HL-60/S4 treated with retinoic acid at 250 ng/mL for 4 days and 3 days (cell line): ENCODE data around the gene SERPINB10.
"Not testable (repeated sequence)": the region's sequence is repeated elsewhere in the genome, so short reads cannot be mapped to it uniquely, and the experiment has no call there.

ENCODE experiments used
- in situ Hi-C: fragments of 300-500 bp; cut with MboI; formaldehyde crosslinking; loops from 2 replicates; pipeline ENCODE4 v1.7.0; 2022; ENCODE audit warnings: low sequenced_read_pairs

Gene SERPINB10

DNA sequence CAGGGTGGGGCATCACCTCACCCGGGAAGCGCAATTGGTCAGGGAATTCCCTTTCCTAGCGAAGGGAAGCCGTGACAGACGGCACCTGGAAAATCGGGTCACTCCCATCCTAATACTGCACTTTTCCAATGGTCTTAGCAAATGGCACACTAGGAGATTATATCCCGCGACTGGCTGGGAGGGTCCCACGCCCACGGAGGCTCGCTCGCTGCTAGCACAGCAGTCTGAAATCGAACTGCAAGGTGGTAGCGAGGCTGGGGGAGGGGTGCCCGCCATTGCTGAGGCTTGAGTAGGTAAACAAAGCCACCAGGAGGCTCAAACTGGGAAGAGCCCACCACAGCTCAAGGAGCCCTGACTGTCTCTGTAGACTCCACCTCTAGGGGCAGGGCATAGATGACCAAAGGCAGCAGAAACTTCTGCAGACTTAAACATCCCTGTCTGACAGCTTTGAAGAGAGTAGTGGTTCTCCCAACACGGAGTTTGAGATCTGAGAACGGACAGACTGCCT is 32.8 kb downstream of the SERPINB10 start:
- in situ Hi-C loops: not testable (repeated sequence)

DNA sequence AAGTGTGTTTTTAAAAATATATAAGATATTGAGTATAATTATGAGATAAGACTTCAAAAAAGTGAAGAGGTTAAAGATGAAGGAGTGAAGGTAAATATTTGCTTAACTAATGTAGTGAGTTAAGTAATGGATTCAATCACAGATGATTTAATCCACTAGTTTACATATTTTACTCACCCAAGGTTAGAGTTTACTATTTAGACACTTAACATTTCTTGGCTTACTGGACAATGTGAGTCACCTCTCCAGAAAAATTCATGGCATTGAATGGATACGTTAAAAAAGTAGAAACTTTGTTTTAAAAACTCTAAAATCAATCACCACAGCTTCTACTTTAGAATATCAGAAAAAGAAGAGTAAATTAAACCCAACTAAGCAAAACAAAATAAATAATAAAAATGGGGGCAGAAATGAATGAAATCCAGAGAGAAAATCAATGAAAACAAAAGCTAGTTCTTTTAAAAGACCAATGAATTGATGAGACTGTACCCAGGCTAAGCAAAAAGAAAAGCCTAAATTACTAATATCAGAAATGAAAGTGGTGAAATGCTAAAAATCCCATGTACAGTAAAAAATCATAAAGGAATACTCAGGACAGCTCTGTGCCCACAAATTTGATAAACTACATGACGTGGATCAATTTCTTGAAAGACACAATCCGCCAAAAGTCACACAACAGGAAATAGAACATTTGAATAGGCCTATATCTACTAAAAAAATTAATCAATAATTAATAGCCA is 39.5 kb downstream of the SERPINB10 start:
- in situ Hi-C loops: no loop called here

DNA sequence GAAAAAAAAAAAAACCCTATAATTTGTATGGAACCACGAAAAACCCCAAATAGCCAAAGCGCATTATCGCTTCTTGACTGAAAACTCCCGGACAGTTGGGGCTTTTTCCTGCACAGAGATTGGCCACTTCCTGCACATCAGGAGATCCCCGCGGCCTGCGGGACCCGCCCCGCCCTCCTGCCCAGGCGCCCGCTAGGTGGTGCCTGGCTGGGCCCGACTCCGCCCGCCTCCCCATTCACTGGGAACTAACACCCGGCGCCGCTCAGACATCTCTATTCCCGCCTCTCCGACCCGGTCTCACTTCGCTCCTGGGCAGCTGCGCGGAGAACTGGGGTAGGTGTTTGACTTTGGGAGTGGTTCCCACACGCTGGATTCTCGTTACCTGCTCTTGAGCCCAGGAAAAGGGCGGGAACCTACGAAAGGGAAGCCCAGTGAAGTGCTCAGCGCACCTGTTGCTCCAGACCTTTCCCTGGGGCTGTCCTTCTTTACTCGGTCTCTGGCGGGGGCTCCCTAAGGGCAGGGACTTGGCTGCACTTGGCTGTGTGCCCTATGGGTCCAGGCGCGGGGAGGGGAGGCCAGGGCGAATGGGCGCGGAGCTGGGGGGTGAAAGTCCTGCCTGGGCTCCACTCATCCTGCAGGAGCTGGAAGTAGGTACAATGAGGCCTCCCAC is 41.4 kb downstream of the SERPINB10 start, which contains the start of gene HMSD:
TSS of gene HMSD (plus strand) at position 234 of the 670 bp plus-strand sequence. CDS start 4,155 bp downstream, outside the sequence.
- in situ Hi-C loops: no loop called here

DNA sequence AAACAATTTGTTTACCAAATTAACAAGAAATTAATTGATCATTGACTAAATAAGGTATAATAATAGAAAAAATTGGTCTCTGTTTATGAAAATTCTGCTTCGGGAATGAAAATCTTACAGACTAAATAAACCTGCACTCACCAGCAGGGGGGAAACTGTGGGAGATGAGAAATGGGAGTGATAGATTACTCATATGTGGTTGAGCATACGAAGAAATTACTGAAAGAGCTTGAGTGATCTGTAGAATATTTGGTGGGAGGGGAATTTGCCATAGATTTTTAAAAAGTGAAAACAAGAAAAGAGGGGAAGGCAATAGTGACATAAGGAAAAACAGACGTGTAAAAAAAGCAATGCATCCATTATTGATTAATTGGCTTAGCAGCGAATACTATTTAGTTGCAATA is 43.5 kb downstream of the SERPINB10 start:
- in situ Hi-C loops: no loop called here

DNA sequence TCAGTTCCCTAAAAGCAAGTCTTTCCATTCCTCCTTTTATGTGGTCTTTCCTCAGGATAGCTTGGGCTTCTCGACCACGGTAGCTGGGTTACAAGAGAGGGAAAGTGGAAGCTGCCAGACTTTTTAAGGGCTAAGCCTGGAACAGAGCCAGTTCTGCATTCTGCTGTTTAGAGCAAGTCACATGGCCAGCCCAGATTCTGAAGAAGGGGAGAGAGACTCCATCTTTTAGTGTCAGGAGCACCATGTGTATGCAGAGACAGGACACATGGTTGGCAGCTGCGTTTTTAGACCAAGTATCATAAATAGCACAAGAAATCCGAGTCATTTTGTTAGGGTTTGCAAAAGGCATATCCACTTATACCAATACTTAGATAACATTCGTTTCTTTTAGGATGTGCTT is 46.1 kb downstream of the SERPINB10 start:
- in situ Hi-C loops: no loop called here

DNA sequence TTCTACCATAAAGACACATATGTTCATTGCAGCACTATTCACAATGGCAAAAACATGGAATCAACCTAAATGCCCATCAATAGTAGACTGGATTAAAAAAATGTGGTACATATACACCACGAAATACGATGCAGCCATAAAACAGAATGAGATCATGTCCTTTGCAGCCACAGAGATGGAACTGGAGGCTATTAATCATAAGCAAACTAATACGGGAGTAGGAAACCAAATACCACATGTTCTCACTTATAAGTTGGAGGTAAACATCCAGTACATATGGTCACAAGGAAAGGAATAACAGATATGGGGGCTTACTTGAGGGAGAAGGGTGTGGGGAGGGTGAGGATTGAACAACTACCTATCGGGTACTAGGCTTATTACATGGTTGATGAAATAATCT is 49.0 kb downstream of the SERPINB10 start:
- in situ Hi-C loops: no loop called here

DNA sequence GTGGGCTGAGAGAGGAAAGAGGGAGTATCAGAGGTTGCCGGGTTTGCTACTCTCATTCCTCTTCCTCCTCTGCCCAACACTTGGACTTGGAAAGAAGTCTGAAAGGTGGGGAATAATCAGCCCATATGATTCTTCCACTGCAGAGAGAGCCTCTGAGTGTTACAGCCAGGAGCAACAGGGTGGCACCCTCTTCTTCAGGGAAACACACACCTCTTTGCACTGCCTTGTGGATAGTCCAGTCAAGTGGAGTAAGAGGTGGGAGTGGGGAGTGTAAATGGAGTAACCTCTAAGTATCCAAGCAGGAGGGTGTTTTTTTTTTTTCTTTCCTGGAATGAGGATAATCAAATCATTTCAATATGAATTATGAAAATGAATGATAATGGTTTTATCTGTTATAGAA is 53.1 kb downstream of the SERPINB10 start:
- in situ Hi-C loops: no loop called here

DNA sequence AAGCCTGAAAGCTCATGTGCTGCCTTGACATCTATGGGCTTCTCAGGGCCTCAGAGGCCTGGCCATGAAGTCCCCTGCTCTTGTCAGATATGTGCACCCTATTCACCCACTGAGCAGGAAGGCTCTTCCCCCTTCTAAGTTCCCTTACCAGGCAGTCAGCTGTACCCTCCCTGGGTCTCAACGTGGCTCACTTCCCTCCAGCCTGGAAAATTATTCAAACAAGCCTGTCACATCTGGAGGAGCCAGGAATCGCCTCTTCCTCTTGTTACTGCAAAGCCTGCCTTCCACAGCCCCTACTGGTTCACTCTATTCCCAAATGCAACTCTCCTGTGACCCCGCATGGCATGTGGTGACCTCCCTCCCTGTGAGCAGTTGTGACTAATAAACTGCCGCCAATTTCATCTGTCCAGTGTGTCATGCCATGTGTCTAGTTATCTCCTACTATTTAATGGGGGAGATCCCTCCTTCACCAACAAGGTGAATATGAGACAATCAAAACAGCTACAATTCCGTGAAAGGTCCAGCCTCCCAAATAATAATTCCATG is 53.8 kb downstream of the SERPINB10 start:
- in situ Hi-C loops: no loop called here

DNA sequence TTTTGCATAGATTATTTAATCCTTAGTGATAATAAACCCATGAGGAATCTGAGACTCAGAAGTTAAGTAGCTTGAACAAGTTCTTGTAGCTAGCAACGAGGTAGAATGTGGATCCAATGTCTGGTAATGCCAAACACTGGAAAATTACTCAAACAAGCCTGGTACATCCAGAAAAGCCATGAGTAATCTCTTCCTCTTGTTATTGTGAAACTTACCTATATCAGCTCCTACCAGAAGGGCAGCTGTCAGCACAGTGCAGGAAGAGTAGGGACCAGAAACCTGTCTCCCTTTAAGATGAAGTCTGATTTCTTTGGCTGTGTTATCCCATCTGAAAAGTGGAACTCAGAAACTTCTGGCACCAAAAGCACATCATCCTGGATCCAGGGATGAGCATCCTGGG is 54.4 kb downstream of the SERPINB10 start:
- in situ Hi-C loops: no loop called here

DNA sequence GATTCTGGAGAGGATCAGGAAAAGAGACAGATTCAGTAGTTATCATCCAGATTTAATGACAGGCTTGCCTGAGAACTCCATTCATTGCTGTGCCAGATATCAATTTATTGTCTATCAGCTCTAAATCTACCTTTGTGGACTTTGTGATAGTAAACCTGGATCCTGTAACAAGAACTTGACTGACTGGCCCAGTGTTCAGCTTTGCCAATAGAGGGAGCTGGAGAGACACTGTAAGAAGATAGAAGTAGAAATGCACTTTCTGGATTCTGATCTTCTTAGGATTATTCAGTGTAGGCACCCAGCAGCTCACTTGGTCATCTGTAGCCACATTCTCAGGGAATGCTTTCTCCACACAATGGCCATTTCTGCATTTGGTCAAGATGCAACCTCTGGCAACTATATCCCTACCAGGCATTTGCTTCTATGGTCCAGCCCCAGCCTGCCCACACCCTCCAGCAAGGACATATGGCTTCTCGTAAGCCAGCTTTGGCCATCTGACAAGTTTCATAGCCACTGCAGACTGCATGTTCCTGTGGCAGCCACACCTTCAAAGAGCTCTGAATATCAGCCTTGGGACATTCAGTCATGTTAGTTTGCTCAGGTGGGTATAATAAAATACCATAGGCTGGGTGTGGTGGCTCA is 56.0 kb downstream of the SERPINB10 start:
- in situ Hi-C loops: no loop called here

DNA sequence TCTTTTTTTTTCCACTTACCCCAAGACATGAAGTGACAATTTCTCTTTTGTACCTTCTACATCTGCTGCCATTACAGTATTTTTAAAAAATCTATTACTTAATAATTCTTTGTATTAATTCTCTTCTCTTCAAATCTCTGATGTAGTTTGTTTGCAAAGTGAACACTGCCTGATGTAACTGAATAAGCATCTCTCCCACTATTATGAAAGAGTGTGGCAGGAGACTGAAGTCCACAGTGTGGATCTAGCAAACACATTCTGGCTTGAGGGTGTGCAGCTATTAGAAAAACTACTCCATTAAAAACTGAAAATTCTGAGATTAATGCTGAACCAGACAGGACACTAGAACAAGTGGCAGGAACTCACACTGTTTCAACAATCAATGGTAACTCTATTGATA is 57.1 kb downstream of the SERPINB10 start:
- in situ Hi-C loops: no loop called here

DNA sequence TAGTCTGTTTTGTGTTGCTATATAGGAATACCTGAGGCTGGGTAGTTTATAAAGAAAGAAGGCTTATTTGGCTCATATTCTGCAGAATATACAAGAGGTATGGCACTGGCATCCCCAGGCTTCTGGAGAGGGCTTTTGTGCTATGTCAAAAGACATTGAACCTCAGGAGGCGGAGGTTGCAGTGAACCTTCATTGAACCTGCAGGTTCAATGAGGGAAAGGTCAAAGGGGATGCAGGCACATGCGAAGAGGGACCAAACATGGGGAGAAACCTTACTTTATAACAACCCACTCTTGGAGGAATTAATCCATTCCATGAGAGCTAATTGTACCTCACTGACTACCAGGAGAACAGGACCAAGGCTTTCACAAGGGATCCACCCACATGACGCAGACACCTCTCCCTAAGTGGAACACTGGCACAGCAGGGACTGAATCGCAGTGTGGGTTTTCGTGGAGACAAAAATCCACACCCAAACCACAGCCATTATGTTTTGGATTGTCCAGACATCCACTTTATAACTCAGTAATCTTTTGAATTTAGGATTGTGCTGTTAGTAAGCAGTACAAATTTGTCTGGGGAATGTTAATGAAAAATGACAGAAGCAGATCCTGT is 58.1 kb downstream of the SERPINB10 start:
- in situ Hi-C loops: no loop called here

DNA sequence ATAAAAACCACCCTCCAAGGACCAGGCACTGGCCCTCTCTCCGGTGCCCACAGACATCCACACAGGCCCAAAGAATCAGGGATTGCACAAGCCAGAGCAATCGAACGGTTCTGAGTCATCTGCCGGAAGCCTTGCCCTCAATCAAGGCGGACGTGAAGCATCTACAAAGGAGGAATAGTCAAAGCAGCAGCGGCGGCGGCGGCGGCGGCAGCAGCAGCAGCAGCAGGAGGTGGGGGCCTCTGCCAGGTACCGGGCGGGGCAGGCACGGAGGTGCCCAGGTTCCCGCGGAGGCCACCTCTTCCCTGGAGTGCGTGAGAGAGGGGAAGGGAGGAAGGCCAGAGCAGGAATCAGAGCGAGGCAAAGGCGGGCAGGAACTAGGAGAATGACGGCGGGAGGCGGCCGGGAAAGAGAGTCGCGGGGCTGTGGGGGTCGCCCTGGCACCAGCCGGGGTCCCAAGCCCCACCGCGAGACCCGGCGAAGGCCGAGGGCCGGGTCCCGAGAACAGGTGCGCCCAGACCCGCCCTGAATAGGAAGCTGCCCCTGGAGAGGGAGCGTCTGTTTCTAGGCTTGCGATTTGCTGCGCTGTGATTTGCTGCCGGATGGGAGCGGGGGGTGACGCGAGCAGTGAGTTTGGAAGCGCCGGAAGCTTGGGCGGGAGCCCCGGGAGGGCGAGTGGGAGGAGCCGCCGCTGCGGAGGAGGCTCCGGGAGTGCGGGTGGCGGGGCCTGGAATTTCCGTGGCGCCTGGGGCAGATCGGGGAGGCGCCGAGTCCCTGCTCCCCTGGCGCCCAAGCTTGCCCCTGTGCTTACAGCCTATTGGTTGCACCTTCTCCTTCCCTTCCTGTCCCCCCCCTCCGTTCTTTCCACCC is 62.4 kb downstream of the SERPINB10 start, which contains the start of gene SERPINB8:
TSS of gene SERPINB8 (plus strand) at position 140 of the 867 bp plus-strand sequence. CDS start 8,228 bp downstream, outside the sequence.
- in situ Hi-C loops: no loop called here

DNA sequence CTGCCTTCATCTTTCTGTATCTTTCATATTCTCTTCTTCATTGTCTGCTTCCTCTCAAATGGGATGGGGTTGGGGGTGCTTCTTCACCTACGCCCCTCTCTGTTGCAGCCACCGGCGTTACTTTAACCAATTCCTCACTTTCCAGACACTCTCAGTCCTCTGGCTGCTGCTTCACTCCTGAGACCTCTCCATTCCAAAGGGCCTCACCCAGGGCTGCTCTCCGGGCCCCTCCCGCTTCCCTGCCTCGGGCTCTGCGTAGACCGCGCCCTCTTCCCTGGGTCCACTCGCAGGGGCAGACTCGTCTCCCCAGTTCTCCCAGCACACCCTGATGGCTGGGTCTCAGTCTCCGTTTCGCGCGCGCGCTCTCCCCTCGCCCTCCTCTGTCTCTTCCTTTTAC is 63.0 kb downstream of the SERPINB10 start:
- in situ Hi-C loops: no loop called here

DNA sequence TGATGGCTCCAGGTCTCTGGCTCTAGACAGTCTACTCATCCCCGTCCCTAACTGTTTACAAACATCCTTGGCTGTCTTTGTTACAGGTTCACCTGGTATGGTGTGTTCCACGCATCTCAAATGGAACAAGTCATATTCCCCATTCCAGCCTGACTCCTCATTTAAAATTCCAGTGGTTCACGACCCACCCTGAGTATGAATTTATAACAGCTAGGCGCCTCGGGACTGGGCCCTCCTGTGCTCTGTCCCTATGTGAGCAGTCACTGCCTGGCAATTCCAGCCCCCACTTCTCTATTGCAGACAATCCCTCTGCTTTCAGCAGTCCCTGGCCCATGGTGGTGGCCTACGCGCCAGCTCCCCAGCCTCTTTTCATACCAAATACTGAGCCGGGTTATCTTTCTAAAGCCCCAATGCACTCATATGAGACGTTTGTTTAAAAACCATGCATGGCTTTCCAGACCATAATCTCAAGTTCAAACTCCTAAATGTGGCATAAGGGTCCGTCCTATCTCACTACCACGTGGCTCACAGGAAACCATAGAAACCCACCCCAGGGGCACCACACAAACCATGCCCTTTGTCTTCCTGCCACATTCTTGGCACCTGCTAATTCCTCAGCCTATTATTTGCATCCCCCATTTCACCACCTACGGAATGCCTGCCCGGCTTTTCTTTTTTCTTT is 63.7 kb downstream of the SERPINB10 start:
- in situ Hi-C loops: no loop called here

DNA sequence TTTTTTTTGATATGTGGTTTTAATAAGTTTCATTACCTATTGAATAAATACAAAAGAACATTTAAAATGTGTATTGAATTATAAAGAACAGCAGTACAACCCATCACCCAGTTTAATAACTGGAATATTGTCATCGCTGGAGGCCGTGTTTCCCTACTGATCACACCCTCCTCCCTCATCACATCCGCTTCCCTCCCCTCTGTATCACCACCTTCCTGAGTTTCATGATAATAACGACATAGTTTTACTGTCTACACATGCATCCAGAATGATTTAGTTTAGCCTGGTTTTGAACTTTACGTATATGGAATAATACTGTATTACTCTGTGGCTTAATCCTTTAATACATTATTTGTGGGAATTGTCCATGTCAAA is 64.2 kb downstream of the SERPINB10 start:
- in situ Hi-C loops: no loop called here

DNA sequence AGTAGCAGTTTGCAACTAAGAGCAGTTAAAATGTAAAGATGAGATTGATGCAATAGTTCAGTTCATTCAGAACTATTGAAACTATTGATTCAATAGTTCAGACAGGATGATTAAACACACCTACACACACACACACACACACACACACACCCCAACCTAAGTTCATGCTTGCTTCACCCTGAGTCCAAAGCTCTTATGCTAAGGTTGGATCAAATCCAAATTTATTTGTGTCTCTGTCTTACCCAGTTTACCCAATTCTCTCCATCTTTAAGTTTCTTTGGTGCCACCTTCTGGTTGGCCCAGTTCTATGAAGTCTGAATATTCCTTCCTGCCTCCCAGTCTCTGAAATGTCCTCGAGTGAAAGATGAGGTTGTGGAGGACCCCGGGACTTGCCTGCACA is 67.2 kb downstream of the SERPINB10 start:
- in situ Hi-C loops: loop anchor here (25.0 kb wide), 1 partner anchor 463 kb away; no protein-coding TSS in a partner anchor

DNA sequence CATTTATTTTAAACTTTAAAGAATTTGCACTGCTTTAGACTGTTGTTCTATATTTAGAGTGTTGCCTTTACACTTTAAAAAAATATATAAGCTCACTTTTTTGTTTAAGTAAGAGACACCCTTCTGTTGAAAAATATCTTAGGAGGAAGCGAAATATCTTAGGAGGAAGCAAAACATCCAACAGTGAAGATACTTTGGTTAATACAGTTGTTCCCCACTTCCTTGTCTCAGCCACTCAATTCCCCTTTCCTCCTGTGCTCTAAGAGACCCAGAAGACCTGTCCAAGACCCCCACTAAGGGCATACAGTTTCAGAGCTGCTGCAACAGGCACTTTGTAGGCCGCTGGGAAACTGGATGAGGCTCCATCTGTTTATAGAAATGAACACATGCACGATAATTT is 67.9 kb downstream of the SERPINB10 start:
- in situ Hi-C loops: loop anchor here (25.0 kb wide), 1 partner anchor 463 kb away; no protein-coding TSS in a partner anchor

DNA sequence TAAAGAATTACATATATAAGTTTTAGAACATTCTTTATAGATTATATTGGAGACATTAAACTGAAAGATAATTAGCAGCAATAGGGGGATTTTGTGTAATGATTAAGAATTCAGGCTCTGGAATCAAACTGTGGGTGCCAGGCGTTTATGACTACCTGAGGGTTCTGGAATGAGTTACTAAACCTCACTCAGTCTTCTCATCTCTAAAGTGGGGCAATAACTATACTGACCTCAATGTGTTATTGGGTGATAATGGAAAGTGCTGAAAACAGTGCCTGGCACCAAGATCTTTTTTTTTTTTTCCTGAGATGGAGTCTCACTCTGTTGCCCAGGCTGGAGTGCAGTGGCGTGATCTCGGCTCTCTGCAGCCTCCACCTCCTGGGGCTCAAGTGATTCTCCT is 69.3 kb downstream of the SERPINB10 start:
- in situ Hi-C loops: loop anchor here (25.0 kb wide), 1 partner anchor 465 kb away; no protein-coding TSS in a partner anchor
